Stimulated activated naive CD4-positive, alpha-beta T cell (primary cell): ENCODE data around the gene NUP205.

Experiments
- DNase-seq, 6 experiments: peaks; one replicate each; lab custom pipeline; 2025; lab: John Stamatoyannopoulos, UW

NUP205 gene

GRCh38 chr7:135539629-135540028 is 18.1 kb upstream of the NUP205 start:
- DNase-seq = no peak

GRCh38 chr7:135541029-135541428 is 16.7 kb upstream of the NUP205 start:
- no peak for DNase-seq

GRCh38 chr7:135550196-135550595 is 7.5 kb upstream of the NUP205 start:
- DNase-seq = no peak

- no peak for DNase-seq
These were observed 5.6 kb upstream of the NUP205 start for GRCh38 chr7:135552148-135552547.

GRCh38 chr7:135553346-135553745 is 4.4 kb upstream of the NUP205 start:
- DNase-seq = no peak

GRCh38 chr7:135558337-135558767 is 635 bp downstream of the NUP205 start:
- DNase-seq = peak; percentile 44 to 73 (median 57)

GRCh38 chr7:135558881-135559280 is 1.2 kb downstream of the NUP205 start:
- no peak for DNase-seq

GRCh38 chr7:135560631-135561030 is 2.9 kb downstream of the NUP205 start:
- DNase-seq = no peak

GRCh38 chr7:135562720-135563119 is 5.0 kb downstream of the NUP205 start:
- DNase-seq = no peak

GRCh38 chr7:135571834-135572233 is 14.1 kb downstream of the NUP205 start:
- no peak for DNase-seq

GRCh38 chr7:135573541-135573940 is 15.8 kb downstream of the NUP205 start:
- no peak for DNase-seq

- DNase-seq = no peak
These were observed 17.6 kb downstream of the NUP205 start for GRCh38 chr7:135575296-135575695.

GRCh38 chr7:135578569-135578968 is 20.9 kb downstream of the NUP205 start:
- no peak for DNase-seq

GRCh38 chr7:135584362-135585353 is 26.9 kb downstream of the NUP205 start:
- no peak for DNase-seq

- no peak for DNase-seq
These were observed 39.6 kb downstream of the NUP205 start for GRCh38 chr7:135597181-135597925.

GRCh38 chr7:135597926-135598305 is 40.2 kb downstream of the NUP205 start:
- no peak for DNase-seq

- DNase-seq = no peak
These were observed 41.8 kb downstream of the NUP205 start for GRCh38 chr7:135599471-135599870.

GRCh38 chr7:135600226-135600625 is 42.5 kb downstream of the NUP205 start:
- no peak for DNase-seq

GRCh38 chr7:135601182-135601581 is 43.5 kb downstream of the NUP205 start:
- no peak for DNase-seq

- DNase-seq = no peak
These were observed 44.6 kb downstream of the NUP205 start for GRCh38 chr7:135602304-135602703.

GRCh38 chr7:135616136-135616535 is 58.4 kb downstream of the NUP205 start:
- DNase-seq = no peak

- DNase-seq = no peak
These were observed 60.1 kb downstream of the NUP205 start for GRCh38 chr7:135617781-135618180.

GRCh38 chr7:135618510-135618909 is 60.8 kb downstream of the NUP205 start:
- no peak for DNase-seq
